T-helper 17 cell (primary cell): ENCODE measurements around the gene IFT57. TPM values are rescaled to one million over a fixed set of nuclear protein-coding genes. Genes with fewer than 3 reads are reported as not detected.
A peak's percentile ranks its signal among the peaks of the same experiment; 100 is the strongest.

Source experiments
- ATAC-seq: fragments of 150-1000 bp; cut with Tn5 transposase; 2 replicates; pipeline ENCODE4 v1.10.0; 2021; ENCODE audit warnings: mild to moderate bottlenecking, moderate library complexity
- DNase-seq, 3 donors: peaks; one replicate each; pipeline versions ENCODE4 v3.0.0 to v3.0.0-alpha.2; 2020 to 2021
- H3K9me3 ChIP-seq: one replicate; pipeline ENCODE4 v1.7.0; 2013; ENCODE audit warnings: low read length, mild to moderate bottlenecking; ENCODE audit not compliant: control insufficient read depth, poor library complexity, severe bottlenecking
- H3K27ac Mint-ChIP-seq: one replicate; pipeline ENCODE4 v1.8.0; 2022; ENCODE audit warnings: mild to moderate bottlenecking, moderate library complexity, mixed read lengths
- H3K27me3 Mint-ChIP-seq: one replicate; pipeline ENCODE4 v1.8.0; 2022; ENCODE audit warnings: mixed read lengths
- H3K36me3 Mint-ChIP-seq: one replicate; pipeline ENCODE4 v1.8.0; 2022; ENCODE audit warnings: low read depth, mixed read lengths
- H3K4me1 Mint-ChIP-seq: one replicate; pipeline ENCODE4 v1.8.0; 2022; ENCODE audit warnings: mild to moderate bottlenecking, mixed read lengths
- H3K4me3 Mint-ChIP-seq: one replicate; pipeline ENCODE4 v1.8.0; 2022; ENCODE audit warnings: mild to moderate bottlenecking, moderate library complexity, mixed read lengths
- total RNA-seq, 4 donors: library from RNA in 2 of 4; stranded (reverse) in 2 of 4; gene quantifications; one replicate each; pipeline ENCODE4 v1.2.3 and lab custom pipeline; 2022 to 2026

IFT57 gene
- total RNA-seq, 2 donors from 2014 or later = 48.4 to 52.9 TPM

DNA sequence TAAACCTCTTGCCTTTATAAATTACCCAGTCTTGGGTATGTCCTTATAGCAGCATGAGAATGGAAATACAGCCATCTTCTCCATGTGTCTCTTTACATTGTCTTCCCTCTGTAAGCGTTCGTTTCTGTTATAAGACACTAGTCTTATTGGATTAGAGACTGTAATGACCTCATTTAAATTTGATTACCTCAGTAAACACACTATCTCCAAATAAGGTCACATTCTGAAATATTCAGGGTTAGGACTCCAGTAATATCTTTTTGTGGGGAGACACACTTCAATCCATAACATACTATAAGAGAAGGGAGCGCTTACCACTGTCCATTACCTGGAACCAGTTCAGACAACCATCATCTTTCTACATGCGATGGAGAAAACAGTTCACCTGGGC, 97.1 kb downstream of the IFT57 start:
- Mint-ChIP-seq H3K36me3 (peaks cover 2% of the 10 kb centered on the region), H3K4me3 (peak overlapping the region; percentile 94), H3K27me3 (no peaks in the 10 kb centered on the region), H3K4me1 (peaks cover 50% of the 10 kb centered on the region), H3K27ac (peak overlapping the region; percentile 94)
- H3K9me3 ChIP-seq = no peaks in the 10 kb centered on the region
- DNase-seq (no peak), ATAC-seq (peak; percentile 47)

DNA sequence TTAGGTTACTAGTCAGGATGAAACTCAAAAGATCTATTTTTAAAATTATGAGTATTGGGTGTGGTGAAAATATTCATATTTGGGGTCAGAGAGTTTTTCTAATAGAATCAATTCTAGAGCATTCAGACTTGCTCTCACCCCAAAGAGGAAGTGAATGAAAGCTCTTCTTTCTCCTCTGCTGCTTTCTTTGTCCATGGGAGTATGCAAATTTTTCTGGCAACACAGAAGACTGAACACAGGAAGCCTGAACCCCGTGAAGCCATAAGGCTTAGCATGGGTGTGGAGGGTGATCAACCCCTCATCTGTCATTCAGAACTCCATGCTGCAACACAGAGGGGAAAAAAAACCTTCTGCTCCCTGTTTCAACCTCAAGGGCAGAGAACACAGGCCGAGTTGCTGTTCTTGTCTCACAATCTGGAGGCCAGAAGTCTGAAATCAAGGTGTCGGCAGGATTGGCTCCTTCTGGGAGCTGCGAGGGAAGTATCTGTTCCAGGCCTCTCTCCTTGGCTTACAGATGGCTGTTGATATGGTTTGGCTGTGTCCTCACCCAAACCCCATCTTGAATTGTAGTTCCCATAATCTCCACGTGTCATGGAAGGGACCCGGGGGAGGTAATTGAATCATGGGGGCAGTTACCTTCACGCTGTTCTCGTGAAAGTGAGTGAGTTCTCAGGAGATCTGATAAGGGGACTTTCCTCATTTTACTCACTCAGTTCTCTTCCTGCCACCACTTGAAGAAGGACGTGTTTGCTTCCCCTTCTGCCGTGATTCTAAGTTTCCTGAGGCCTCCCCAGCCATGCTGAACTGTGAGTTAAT, 97.7 kb downstream of the IFT57 start:
- Mint-ChIP-seq H3K27me3 (no peaks in the 10 kb centered on the region), H3K4me1 (peaks cover 53% of the 10 kb centered on the region), H3K36me3 (peaks cover 2% of the 10 kb centered on the region), H3K27ac (peak overlapping the region; percentile 94), H3K4me3 (peak overlapping the region; percentile 94)
- no peaks in the 10 kb centered on the region for H3K9me3 ChIP-seq
- DNase-seq (peak in 2 of 3 donors; percentile 37 to 42), ATAC-seq (peak; percentile 73)

DNA sequence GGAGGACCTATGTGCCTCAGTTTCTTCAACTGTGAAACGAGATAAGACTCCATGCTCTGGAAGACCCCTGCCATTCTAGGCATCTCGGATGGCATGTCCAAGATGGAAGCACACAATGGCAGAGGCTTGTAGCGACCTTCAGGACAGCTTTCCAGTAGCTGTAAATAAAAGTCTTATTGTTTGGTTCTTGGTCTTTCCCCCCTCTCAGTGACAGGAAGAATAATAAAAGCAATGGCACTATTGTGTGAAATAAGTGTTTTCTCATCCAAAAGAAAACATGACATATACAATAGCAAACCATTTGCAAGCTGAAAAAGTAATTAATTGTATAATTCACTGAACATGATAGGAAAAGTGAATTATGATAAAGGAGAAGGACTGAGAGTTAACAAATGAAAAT, 98.9 kb downstream of the IFT57 start:
- Mint-ChIP-seq H3K27ac (peak overlapping the region; percentile 94), H3K36me3 (peaks cover 2% of the 10 kb centered on the region), H3K4me3 (no peak overlapping the region), H3K27me3 (no peaks in the 10 kb centered on the region), H3K4me1 (peaks cover 51% of the 10 kb centered on the region)
- H3K9me3 ChIP-seq = no peaks in the 10 kb centered on the region
- DNase-seq (no peak), ATAC-seq (no peak)

DNA sequence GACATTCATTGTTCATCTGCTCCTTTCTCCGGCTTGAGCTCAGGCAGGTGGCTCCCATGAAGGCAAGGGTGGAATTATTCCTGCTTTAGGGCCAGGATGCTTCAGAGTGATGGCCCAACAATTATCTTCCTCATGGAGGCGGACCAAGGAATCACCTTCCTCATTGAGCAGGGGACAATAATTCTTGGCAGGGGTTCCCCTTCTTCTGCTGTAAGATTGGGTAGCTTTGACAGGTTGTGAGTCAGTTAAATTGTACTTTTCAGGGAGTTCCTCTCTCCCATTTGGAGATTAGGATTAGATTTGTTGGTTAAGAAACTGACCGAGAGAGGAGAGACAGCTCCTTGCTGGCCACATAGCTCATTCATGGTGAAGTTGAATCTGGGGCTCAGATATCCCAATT, 99.9 kb downstream of the IFT57 start:
- H3K9me3 ChIP-seq = no peaks in the 10 kb centered on the region
- Mint-ChIP-seq H3K4me1 (peaks cover 46% of the 10 kb centered on the region), H3K4me3 (no peak overlapping the region), H3K36me3 (peaks cover under 1% of the 10 kb centered on the region), H3K27me3 (no peaks in the 10 kb centered on the region), H3K27ac (no peak overlapping the region)
- DNase-seq (no peak), ATAC-seq (no peak)

DNA sequence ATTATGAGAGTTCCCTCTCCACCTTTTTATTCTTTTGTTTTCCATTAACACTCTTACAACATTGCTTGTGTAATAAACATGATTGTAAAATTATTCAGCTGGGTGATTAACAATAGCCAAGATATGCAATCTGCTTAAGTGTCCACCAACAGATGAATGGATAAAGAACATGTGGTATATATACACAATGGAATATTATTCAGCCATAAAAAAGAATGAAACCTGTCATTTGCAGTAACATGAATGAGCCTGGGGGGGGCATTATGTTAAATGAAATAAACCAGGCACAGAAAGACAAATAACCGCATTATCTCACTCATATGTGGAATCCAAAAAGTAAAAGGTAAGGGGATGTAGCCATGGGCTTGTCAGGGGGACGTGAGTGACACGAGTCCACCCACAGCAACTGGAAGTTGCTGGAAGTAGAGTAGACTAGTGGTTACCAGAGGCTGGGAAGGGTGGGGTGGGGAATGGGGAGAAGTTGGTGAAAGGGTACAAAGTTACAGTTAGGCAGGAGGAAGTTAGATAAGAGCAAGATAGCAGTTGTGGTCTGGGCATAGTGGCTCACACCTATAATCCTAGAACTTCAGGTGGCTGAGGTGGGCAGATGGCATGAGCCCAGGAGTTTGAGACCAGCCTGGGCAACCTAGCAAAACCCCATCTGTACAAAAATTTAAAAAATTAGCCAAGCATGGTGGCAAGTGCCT, 102.7 kb downstream of the IFT57 start:
- peak overlapping the region; percentile 9 for H3K4me3 Mint-ChIP-seq
- no peaks in the 10 kb centered on the region for H3K9me3 ChIP-seq
- no peak overlapping the region for H3K27ac Mint-ChIP-seq
- H3K27me3 Mint-ChIP-seq = no peaks in the 10 kb centered on the region
- no peak for DNase-seq
- no peaks in the 10 kb centered on the region for H3K36me3 Mint-ChIP-seq
- peaks cover 26% of the 10 kb centered on the region for H3K4me1 Mint-ChIP-seq
- ATAC-seq = no peak

DNA sequence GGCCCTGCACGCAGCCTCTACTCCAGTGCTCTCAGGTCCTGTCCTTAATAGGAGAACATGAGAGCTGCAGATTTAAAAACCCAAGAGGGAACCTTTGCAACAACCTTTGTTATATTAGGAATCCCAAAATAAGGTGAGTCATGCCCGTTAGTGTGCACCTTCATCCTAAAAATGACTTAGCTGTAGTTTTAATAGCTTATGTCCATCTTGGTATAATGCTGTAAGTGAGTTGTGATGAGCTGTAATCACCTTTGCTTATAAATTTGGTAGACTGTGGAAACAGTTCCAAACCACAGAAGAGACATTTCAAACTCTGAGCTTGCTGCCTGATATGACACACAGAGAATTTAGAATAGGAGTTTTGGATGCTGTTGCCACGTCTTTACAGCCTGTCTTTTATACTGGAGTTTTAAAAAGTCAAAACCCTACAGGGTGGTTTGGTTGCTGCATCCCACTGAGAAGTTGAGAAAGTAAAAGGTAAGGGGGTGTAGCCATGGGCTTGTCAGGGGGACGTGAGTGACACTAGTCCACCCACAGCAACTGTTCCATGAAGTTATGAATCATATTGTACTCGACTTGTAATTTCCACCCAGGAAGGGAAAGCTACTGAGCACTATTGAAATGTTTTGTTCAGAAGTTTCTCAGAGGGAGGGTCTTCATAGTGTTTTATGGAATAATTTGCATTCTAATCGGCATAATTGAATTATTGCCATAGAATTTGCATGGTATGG, 104.0 kb downstream of the IFT57 start:
- H3K36me3 Mint-ChIP-seq = no peaks in the 10 kb centered on the region
- H3K4me1 Mint-ChIP-seq = peaks cover 15% of the 10 kb centered on the region
- no peaks in the 10 kb centered on the region for H3K9me3 ChIP-seq
- DNase-seq = no peak
- H3K27ac Mint-ChIP-seq = no peak overlapping the region
- no peaks in the 10 kb centered on the region for H3K27me3 Mint-ChIP-seq
- no peak for ATAC-seq
- H3K4me3 Mint-ChIP-seq = no peak overlapping the region

DNA sequence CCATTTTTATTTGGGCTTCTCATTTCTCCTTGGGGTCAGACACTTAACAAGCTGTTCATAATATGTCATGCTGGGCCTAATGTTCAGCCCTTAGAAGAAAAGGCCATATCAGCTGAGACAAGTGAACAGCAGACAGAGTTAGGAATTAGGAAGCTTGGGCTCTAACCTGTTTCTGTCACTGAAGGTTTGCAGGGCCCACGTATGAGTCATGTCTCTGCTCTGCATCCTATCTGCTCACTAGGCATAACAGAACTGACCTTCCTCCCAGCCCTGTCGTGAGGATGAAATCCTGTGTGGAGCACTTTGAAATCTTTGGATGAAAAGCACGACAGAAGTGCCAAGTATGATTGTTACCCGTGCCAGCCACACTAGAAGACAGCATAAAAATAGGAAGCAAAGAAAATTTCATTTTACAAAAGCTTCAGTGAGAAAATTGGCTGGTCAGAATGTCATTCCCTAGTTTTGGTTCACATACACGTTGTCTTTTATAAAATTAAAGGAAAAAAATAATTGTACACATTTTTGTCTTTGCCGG, 104.9 kb downstream of the IFT57 start:
- Mint-ChIP-seq H3K4me1 (peaks cover 10% of the 10 kb centered on the region), H3K36me3 (no peaks in the 10 kb centered on the region), H3K27me3 (no peaks in the 10 kb centered on the region), H3K27ac (no peak overlapping the region), H3K4me3 (no peak overlapping the region)
- no peak for ATAC-seq
- H3K9me3 ChIP-seq = no peaks in the 10 kb centered on the region
- no peak for DNase-seq

DNA sequence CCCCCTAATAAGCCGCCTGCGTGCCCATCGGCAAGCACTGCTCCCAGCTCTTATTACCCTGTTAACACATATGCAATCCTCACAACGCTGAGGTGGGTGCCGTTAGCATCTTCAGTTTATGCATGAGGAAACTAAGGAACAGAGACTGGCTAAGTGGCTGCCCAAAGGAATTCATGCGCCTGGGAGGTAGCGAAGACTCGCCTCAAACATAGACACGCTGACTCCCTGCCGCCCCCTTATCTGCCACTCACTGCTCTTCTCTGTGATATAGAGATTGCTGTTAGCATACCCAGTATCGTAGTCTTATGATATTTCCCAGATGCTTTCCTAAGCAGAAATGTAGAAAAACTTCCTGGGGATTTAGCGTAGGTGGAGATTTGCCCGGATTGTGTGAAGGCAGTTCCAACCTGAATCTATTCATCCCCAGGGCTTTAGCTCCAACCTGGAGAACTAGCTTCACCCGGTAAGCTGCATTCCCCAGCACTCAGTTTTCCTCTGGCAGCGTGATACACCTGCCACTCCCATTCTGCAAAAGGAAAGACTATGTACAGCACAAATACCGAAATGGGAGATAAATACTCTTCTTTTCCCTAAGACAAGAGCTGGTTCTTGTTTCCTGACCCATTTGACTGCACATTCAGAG, 107.7 kb downstream of the IFT57 start:
- ATAC-seq (no peak), DNase-seq (no peak)
- Mint-ChIP-seq H3K4me1 (peaks cover 4% of the 10 kb centered on the region), H3K27me3 (no peaks in the 10 kb centered on the region), H3K4me3 (no peak overlapping the region), H3K27ac (no peak overlapping the region), H3K36me3 (no peaks in the 10 kb centered on the region)
- no peaks in the 10 kb centered on the region for H3K9me3 ChIP-seq

DNA sequence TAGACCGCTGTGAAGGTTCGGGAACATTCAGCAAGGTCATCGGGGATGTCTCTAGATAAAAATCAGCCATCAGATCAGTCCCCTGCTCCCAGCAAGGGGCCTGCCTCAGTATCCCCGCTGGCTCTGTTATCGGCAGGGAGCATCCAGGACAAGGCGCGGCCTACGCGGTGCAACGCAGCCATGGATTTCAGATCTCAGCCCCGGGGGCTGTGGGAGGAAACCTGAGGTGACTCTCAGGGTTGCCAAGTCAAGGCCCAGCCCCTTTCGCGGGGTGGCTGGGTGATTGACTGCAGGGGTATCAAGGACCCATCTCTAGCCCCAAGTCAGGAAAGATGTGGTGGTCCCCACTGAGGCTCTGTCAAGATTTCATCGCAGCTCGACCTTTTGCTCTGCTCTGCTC, 108.2 kb downstream of the IFT57 start:
- no peak overlapping the region for H3K4me3 Mint-ChIP-seq

DNA sequence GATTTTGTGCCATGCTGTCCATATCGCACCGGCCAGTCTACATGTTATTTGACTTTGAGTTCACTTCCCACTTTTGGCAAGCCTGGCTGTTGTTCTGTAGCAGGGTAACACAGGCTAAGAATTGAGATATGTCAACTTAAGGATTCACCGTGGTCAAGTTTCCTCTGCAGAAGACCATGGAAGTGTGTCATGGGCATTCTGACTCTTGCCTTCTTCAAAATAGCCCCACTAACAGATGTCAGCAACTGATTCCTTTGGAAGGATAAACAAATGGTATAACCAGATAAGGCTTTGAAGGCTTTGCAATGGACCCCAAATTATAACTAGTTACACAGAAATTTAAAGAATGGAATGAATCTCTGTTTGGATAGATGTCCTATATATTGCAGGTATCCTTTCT, 111.3 kb downstream of the IFT57 start:
- peaks cover 4% of the 10 kb centered on the region for H3K4me1 Mint-ChIP-seq
- no peaks in the 10 kb centered on the region for H3K36me3 Mint-ChIP-seq
- H3K27me3 Mint-ChIP-seq = no peaks in the 10 kb centered on the region
- H3K9me3 ChIP-seq = no peaks in the 10 kb centered on the region
- H3K4me3 Mint-ChIP-seq = no peak overlapping the region
- no peak for ATAC-seq
- no peak overlapping the region for H3K27ac Mint-ChIP-seq
- no peak for DNase-seq

More for the DNA sequence above, 108.2 kb downstream of the IFT57 start:
- Mint-ChIP-seq H3K4me1 (peaks cover 2% of the 10 kb centered on the region), H3K36me3 (no peaks in the 10 kb centered on the region), H3K27ac (no peak overlapping the region), H3K27me3 (no peaks in the 10 kb centered on the region)
- H3K9me3 ChIP-seq = no peaks in the 10 kb centered on the region
- no peak for ATAC-seq
- no peak for DNase-seq
